A549 (cell line): ENCODE data around the gene PIBF1.

Source experiments
- CHD2 ChIP-seq: fragments of 150-350 bp; IDR thresholded peaks from 2 replicates; pipeline ENCODE4 v1.6.1; 2014; ENCODE audit warnings: low read length; ENCODE audit not compliant: partially characterized antibody
- EP300 ChIP-seq, 2 experiments: fragments of >200 bp; sonication (Bioruptor Twin); formaldehyde crosslinking; IDR thresholded peaks; 2 replicates in 1 of 2; 3 replicates in 1 of 2; pipeline ENCODE4 v1.6.1; 2016 to 2017
- MAZ ChIP-seq: fragments of 150-350 bp; IDR thresholded peaks from 2 replicates; pipeline ENCODE4 v1.6.1; 2014; ENCODE audit warnings: antibody characterized with exemption, low read depth, low read length, borderline replicate concordance
- MYC ChIP-seq: IDR thresholded peaks from 2 replicates; pipeline ENCODE4 v1.6.1; 2012; ENCODE audit warnings: mild to moderate bottlenecking, inconsistent platforms, low read length, improper control_type of control experiment, borderline replicate concordance
- POLR2A ChIP-seq: IDR thresholded peaks from 2 replicates; pipeline ENCODE4 v1.6.1; 2012; ENCODE audit warnings: mild to moderate bottlenecking, low read length
- RAD21 ChIP-seq, 2 experiments: fragments of >200 bp in 1 of 2; sonication (Bioruptor Twin) in 1 of 2; formaldehyde crosslinking in 1 of 2; IDR thresholded peaks in 1 of 2; conservative IDR thresholded peaks in 1 of 2; 2 replicates in 1 of 2; 3 replicates in 1 of 2; pipeline ENCODE4 v1.6.1; 2012 to 2018; ENCODE audit warnings: inconsistent platforms in 1 of 2
- RCOR1 ChIP-seq: fragments of 150-350 bp; IDR thresholded peaks from 2 replicates; pipeline ENCODE4 v1.6.1; 2014; ENCODE audit warnings: antibody characterized with exemption, low read length, low read depth
- REST ChIP-seq: fragments of 200-600 bp; sonication (generic); IDR thresholded peaks from 2 replicates; pipeline ENCODE4 v1.6.1; 2016; ENCODE audit warnings: antibody characterized with exemption, mild to moderate bottlenecking, moderate library complexity
- RFX5 ChIP-seq: fragments of 450-650 bp; IDR thresholded peaks from 2 replicates; pipeline ENCODE4 v1.7.1; 2014; ENCODE audit warnings: antibody characterized with exemption, mild to moderate bottlenecking, moderate library complexity
- RNF2 ChIP-seq: fragments of 200-600 bp; sonication (generic); IDR thresholded peaks from 2 replicates; pipeline ENCODE4 v1.6.1; 2016; ENCODE audit warnings: low read depth, mild to moderate bottlenecking, antibody characterized with exemption, moderate library complexity, borderline replicate concordance
- SREBF2 ChIP-seq: fragments of 450-650 bp; IDR thresholded peaks from 2 replicates; pipeline ENCODE4 v1.6.1; 2014; ENCODE audit warnings: mild to moderate bottlenecking, moderate library complexity
- TF ChIP-seq, protein P1 (sequence below): fragments of >200 bp; sonication (Bioruptor Twin); formaldehyde crosslinking; IDR thresholded peaks from 3 replicates; pipeline ENCODE4 v1.5.1; 2016
- TF ChIP-seq, protein P2 (sequence below): fragments of 450-650 bp; IDR thresholded peaks from 2 replicates; pipeline ENCODE4 v1.6.1; 2014; ENCODE audit warnings: antibody characterized with exemption

DNA sequence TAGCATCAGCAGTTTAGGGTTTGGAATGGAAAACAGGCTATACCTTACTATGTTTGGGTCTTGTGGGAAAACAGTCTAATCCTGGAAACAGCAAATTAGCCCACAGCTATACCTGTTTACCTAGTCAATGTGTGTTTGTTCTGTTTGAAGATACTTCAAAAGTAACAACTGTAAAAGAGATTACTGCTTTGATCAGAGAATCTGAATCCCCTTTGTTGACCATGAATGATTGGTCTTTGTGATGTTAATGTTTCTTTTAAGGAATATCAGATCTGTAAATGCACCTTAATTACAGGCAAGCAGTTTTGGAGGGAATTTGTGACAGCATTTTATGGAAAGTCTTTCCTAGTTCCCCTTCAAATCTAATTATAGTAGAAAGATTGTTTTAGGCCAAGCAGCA is 256.1 kb downstream of the PIBF1 start:
- TF ChIP-seq, protein P1, sequence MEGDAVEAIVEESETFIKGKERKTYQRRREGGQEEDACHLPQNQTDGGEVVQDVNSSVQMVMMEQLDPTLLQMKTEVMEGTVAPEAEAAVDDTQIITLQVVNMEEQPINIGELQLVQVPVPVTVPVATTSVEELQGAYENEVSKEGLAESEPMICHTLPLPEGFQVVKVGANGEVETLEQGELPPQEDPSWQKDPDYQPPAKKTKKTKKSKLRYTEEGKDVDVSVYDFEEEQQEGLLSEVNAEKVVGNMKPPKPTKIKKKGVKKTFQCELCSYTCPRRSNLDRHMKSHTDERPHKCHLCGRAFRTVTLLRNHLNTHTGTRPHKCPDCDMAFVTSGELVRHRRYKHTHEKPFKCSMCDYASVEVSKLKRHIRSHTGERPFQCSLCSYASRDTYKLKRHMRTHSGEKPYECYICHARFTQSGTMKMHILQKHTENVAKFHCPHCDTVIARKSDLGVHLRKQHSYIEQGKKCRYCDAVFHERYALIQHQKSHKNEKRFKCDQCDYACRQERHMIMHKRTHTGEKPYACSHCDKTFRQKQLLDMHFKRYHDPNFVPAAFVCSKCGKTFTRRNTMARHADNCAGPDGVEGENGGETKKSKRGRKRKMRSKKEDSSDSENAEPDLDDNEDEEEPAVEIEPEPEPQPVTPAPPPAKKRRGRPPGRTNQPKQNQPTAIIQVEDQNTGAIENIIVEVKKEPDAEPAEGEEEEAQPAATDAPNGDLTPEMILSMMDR = no peak
- no peak for TF ChIP-seq CHD2
- no peak for TF ChIP-seq REST
- TF ChIP-seq, protein P2, sequence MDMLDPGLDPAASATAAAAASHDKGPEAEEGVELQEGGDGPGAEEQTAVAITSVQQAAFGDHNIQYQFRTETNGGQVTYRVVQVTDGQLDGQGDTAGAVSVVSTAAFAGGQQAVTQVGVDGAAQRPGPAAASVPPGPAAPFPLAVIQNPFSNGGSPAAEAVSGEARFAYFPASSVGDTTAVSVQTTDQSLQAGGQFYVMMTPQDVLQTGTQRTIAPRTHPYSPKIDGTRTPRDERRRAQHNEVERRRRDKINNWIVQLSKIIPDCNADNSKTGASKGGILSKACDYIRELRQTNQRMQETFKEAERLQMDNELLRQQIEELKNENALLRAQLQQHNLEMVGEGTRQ = no peak
- TF ChIP-seq EP300 (IDR thresholded peaks at IDR 0.05) = no peak
- TF ChIP-seq MAZ = no peak
- TF ChIP-seq RFX5 = no peak
- TF ChIP-seq POLR2A = no peak
- TF ChIP-seq RAD21 (conservative IDR thresholded peaks at IDR 0.05 in 1 of 2, IDR thresholded peaks at IDR 0.05 in 1 of 2) = no peak
- no peak for TF ChIP-seq RNF2
- no peak for TF ChIP-seq SREBF2
- no peak for TF ChIP-seq RCOR1
- no peak for TF ChIP-seq MYC
